Tibial nerve (tissue), 4 donors: ENCODE results near the gene HRH3.

ENCODE experiments used
- EP300 ChIP-seq, 2 donors: sonication (generic); formaldehyde crosslinking; IDR thresholded peaks; one replicate each; pipeline ENCODE4 v1.6.1; 2017; ENCODE audit warnings: antibody characterized with exemption in 2 of 2, mild to moderate bottlenecking in 1 of 2
- POLR2A ChIP-seq, 2 donors: fragments of 450-650 bp; IDR thresholded peaks; one replicate each; pipeline ENCODE4 v1.6.1; 2017; ENCODE audit warnings: antibody characterized with exemption in 2 of 2, mild to moderate bottlenecking in 2 of 2, moderate library complexity in 2 of 2
- TF ChIP-seq, protein P1 (sequence below), 5 experiments: fragments of 200-600 bp in 3 of 5; fragments of 450-650 bp in 2 of 5; sonication (generic) in 3 of 5; IDR thresholded peaks; one replicate each; pipeline ENCODE4 v1.5.1; 2016 to 2019; ENCODE audit warnings: antibody characterized with exemption in 5 of 5, mild to moderate bottlenecking in 3 of 5, moderate library complexity in 2 of 5

DNA sequence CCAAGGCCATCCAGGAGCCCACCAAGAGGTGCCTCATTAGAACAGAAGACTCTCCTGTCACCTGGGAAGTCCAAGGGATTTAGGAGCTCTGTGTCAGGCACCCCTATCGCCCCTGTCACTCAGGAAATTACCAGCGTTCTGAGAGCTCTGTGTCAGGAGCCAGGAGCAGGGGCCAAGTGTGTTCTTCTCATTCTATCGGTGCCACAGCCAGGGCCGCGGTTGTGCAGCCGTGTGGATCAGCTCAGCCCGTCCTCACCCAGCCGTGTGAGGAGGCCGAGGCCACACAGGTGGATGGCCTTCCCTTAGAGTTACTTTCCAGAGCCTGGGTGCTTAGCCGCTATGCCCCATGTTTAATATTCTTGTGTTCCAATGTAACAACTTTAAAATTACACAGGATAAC is 27.4 kb downstream of the HRH3 start:
- TF ChIP-seq EP300 (IDR thresholded peaks at IDR 0.05) (no peak), POLR2A (IDR thresholded peaks at IDR 0.05) (no peak)
- TF ChIP-seq, protein P1, sequence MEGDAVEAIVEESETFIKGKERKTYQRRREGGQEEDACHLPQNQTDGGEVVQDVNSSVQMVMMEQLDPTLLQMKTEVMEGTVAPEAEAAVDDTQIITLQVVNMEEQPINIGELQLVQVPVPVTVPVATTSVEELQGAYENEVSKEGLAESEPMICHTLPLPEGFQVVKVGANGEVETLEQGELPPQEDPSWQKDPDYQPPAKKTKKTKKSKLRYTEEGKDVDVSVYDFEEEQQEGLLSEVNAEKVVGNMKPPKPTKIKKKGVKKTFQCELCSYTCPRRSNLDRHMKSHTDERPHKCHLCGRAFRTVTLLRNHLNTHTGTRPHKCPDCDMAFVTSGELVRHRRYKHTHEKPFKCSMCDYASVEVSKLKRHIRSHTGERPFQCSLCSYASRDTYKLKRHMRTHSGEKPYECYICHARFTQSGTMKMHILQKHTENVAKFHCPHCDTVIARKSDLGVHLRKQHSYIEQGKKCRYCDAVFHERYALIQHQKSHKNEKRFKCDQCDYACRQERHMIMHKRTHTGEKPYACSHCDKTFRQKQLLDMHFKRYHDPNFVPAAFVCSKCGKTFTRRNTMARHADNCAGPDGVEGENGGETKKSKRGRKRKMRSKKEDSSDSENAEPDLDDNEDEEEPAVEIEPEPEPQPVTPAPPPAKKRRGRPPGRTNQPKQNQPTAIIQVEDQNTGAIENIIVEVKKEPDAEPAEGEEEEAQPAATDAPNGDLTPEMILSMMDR (IDR thresholded peaks at IDR 0.05): no peak
